ENCODE measurements around the gene ZNF343.
"Not testable (repeated sequence)": the region's sequence is repeated elsewhere in the genome, so short reads cannot be mapped to it uniquely, and the experiment has no call there.

The ZNF343 gene

GRCh38 chr20:2508631-2509467 lies at the start of gene ZNF343:
ZNF343 (minus strand) TSS chr20:2508915; CDS start chr20:2493895, 15,020 bp downstream.
- peak; percentile 96 for FAIRE-seq
- peak; percentile 81 for DNase-seq (ENCODE audit: insufficient read length, low spot score)

- DNase-seq (ENCODE audit: insufficient read length, low spot score): no peak
- no peak for FAIRE-seq
These were observed 49.3 kb upstream of the ZNF343 start for GRCh38 chr20:2557873-2558580.

GRCh38 chr20:2545594-2545993 lies 36.9 kb upstream of the ZNF343 start:
- DNase-seq (ENCODE audit: insufficient read length, low spot score) (no peak), FAIRE-seq (no peak)

GRCh38 chr20:2544211-2544610 lies 35.5 kb upstream of the ZNF343 start:
- FAIRE-seq: no peak
- DNase-seq (ENCODE audit: insufficient read length, low spot score): no peak

GRCh38 chr20:2542361-2542760 lies 33.6 kb upstream of the ZNF343 start:
- no peak for DNase-seq (ENCODE audit: insufficient read length, low spot score)
- FAIRE-seq: peak; percentile 11

- DNase-seq (ENCODE audit: insufficient read length, low spot score): no peak
These were observed 33.2 kb upstream of the ZNF343 start for GRCh38 chr20:2541940-2542339.

GRCh38 chr20:2538931-2539720 lies 30.4 kb upstream of the ZNF343 start:
- DNase-seq (ENCODE audit: insufficient read length, low spot score) (no peak), FAIRE-seq (no peak)

More at GRCh38 chr20:2541940-2542339, 33.2 kb upstream of the ZNF343 start:
- no peak for FAIRE-seq

GRCh38 chr20:2538356-2538755 lies 29.6 kb upstream of the ZNF343 start:
- DNase-seq (ENCODE audit: insufficient read length, low spot score) (no peak), FAIRE-seq (no peak)

- FAIRE-seq (no peak), DNase-seq (ENCODE audit: insufficient read length, low spot score) (no peak)
These were observed 28.4 kb upstream of the ZNF343 start for GRCh38 chr20:2537101-2537500.

GRCh38 chr20:2536560-2536986 lies 27.9 kb upstream of the ZNF343 start, which contains the start of gene TMC2:
TMC2 (plus strand) TSS chr20:2536573; CDS start chr20:2536622, 49 bp downstream.
- no peak for FAIRE-seq
- DNase-seq (ENCODE audit: insufficient read length, low spot score): no peak

- DNase-seq (ENCODE audit: insufficient read length, low spot score) (no peak), FAIRE-seq (no peak)
These were observed 27.2 kb upstream of the ZNF343 start for GRCh38 chr20:2535711-2536559.

GRCh38 chr20:2533118-2533517 lies 24.4 kb upstream of the ZNF343 start:
- FAIRE-seq (no peak), DNase-seq (ENCODE audit: insufficient read length, low spot score) (no peak)

GRCh38 chr20:2528671-2529271 lies 20.1 kb upstream of the ZNF343 start:
- FAIRE-seq: no peak
- DNase-seq (ENCODE audit: insufficient read length, low spot score): no peak

- no peak for FAIRE-seq
- no peak for DNase-seq (ENCODE audit: insufficient read length, low spot score)
These were observed 19.0 kb upstream of the ZNF343 start for GRCh38 chr20:2527762-2528161.

- DNase-seq (ENCODE audit: insufficient read length, low spot score); FAIRE-seq: not testable (repeated sequence)
These were observed 17.5 kb upstream of the ZNF343 start for GRCh38 chr20:2526218-2526583.

- FAIRE-seq (no peak), DNase-seq (ENCODE audit: insufficient read length, low spot score) (no peak)
These were observed 16.2 kb upstream of the ZNF343 start for GRCh38 chr20:2524709-2525506.

- DNase-seq (ENCODE audit: insufficient read length, low spot score) (peak; percentile 77), FAIRE-seq (peak; percentile 73)
These were observed 15.4 kb upstream of the ZNF343 start for GRCh38 chr20:2523919-2524708.

- not testable (repeated sequence) for DNase-seq (ENCODE audit: insufficient read length, low spot score)
These were observed 14.2 kb upstream of the ZNF343 start for GRCh38 chr20:2522826-2523429.

More at GRCh38 chr20:2522826-2523429, 14.2 kb upstream of the ZNF343 start:
- not testable (repeated sequence) for FAIRE-seq
